ENCODE measurements around the gene MORF4L1.
A peak's percentile ranks its signal among the peaks of the same experiment; 100 is the strongest.

Gene MORF4L1

GRCh38 chr15:78933187-78933822, 60.6 kb downstream of the MORF4L1 start:
- in situ Hi-C loops (cut with MboI; ENCODE audit: low sequenced_read_pairs, unreplicated experiment): no loop called here
- TF ChIP-seq CTCF (IDR thresholded peaks at IDR 0.05; ENCODE audit: borderline replicate concordance, control extremely low read depth, extremely low read depth, insufficient read depth, missing control alignments): no peak
- no peak for DNase-seq (ENCODE audit: low spot score)

- in situ Hi-C loops (cut with MboI; ENCODE audit: low sequenced_read_pairs, unreplicated experiment): no loop called here
- no peak for DNase-seq (ENCODE audit: low spot score)
- TF ChIP-seq CTCF (IDR thresholded peaks at IDR 0.05; ENCODE audit: borderline replicate concordance, control extremely low read depth, extremely low read depth, insufficient read depth, missing control alignments): no peak
Measured at GRCh38 chr15:78933823-78934654, 61.3 kb downstream of the MORF4L1 start.

DNA sequence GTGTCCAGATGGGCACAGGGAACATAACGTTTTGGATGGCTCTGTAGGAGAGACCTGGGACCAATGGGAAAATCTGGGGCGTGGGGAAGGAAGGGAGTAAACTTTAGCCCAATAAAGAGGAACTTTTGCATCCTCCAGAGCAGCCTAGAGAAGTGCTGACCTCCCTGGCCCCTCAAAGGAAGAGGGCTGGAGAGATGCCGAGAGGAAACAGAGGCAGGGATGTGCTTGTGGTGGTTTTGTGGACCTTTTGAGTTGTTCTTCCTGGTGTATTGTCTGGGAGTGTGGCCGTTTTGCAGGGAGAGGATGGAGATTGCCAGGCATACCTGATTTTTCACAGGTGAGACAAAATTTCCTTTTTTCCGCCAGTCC, 61.9 kb downstream of the MORF4L1 start:
- no peak for TF ChIP-seq CTCF (IDR thresholded peaks at IDR 0.05; ENCODE audit: borderline replicate concordance, control extremely low read depth, extremely low read depth, insufficient read depth, missing control alignments)
- in situ Hi-C loops (cut with MboI; ENCODE audit: low sequenced_read_pairs, unreplicated experiment): no loop called here
- DNase-seq (ENCODE audit: low spot score): no peak

GRCh38 chr15:78937132-78937739, 64.5 kb downstream of the MORF4L1 start:
- in situ Hi-C loops (cut with MboI; ENCODE audit: low sequenced_read_pairs, unreplicated experiment): no loop called here
- no peak for TF ChIP-seq CTCF (IDR thresholded peaks at IDR 0.05; ENCODE audit: borderline replicate concordance, control extremely low read depth, extremely low read depth, insufficient read depth, missing control alignments)
- DNase-seq (ENCODE audit: low spot score): no peak

- no peak for TF ChIP-seq CTCF (IDR thresholded peaks at IDR 0.05; ENCODE audit: borderline replicate concordance, control extremely low read depth, extremely low read depth, insufficient read depth, missing control alignments)
- in situ Hi-C loops (cut with MboI; ENCODE audit: low sequenced_read_pairs, unreplicated experiment): no loop called here
- peak; percentile 69 for DNase-seq (ENCODE audit: low spot score)
Measured at GRCh38 chr15:78938658-78939488, 66.2 kb downstream of the MORF4L1 start.

DNA sequence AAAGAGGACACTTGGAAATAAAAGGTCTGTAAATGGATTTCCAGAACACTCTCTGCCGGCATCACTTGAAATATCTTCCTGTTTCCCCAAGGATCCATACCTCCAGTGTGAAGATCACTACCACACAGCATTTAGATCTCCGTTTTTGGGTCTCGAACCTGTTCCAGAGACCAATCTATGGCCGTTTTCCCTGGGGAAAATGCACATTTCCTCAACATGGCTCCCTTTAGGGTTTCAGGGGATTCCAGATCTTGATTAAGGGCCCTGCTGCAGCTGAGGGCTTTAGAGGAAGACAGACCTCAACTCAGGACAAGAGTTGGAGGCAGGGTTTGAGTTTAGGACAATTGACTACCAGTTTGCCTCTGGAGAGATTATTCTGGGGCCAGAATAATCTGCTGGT, 70.1 kb downstream of the MORF4L1 start:
- in situ Hi-C loops (cut with MboI; ENCODE audit: low sequenced_read_pairs, unreplicated experiment): no loop called here
- no peak for TF ChIP-seq CTCF (IDR thresholded peaks at IDR 0.05; ENCODE audit: borderline replicate concordance, control extremely low read depth, extremely low read depth, insufficient read depth, missing control alignments)
- DNase-seq (ENCODE audit: low spot score): no peak
